Adrenal gland (tissue), 12 donors: Measurements from ENCODE around the gene RPL23. TPM values are rescaled to one million over a fixed set of nuclear protein-coding genes. Genes with fewer than 3 reads are reported as not detected.
A peak's percentile ranks its signal among the peaks of the same experiment; 100 is the strongest.

Experiments used
- DNase-seq, 7 donors: peaks; one replicate each; pipeline ENCODE4 v3.0.0-alpha.2; 2019 to 2020
- H3K27ac ChIP-seq, 5 donors: fragments of 200-600 bp; sonication (generic) in 4 of 5; 1 replicate in 3 of 5; 2 replicates in 2 of 5; pipeline versions ENCODE4 v1.5.1 to v1.8.0; 2016 to 2020; ENCODE audit warnings: mild to moderate bottlenecking in 1 of 5
- H3K27me3 ChIP-seq: fragments of 200-600 bp; 2 replicates; pipeline ENCODE4 v1.8.0; 2021
- H3K36me3 ChIP-seq, 2 donors: fragments of 200-600 bp; replicated peaks in 1 of 2; 1 replicate in 1 of 2; 2 replicates in 1 of 2; pipeline versions ENCODE4 v1.5.1 to v1.8.0; 2018 to 2022
- H3K4me1 ChIP-seq, 2 donors: fragments of 200-600 bp; replicated peaks in 1 of 2; 1 replicate in 1 of 2; 2 replicates in 1 of 2; pipeline versions ENCODE4 v1.5.1 to v1.8.0; 2018 to 2021
- H3K4me3 ChIP-seq, 4 donors: fragments of 200-600 bp; sonication (generic) in 3 of 4; one replicate each; pipeline ENCODE4 v1.5.1; 2016 to 2018
- H3K9me3 ChIP-seq, 3 donors: fragments of 200-600 bp; sonication (generic) in 1 of 3; replicated peaks in 1 of 3; 1 replicate in 2 of 3; 2 replicates in 1 of 3; pipeline versions ENCODE4 v1.5.1 to v1.8.0; 2016 to 2021
- POLR2A ChIP-seq, 2 donors: fragments of 450-650 bp; IDR thresholded peaks; one replicate each; pipeline ENCODE4 v1.6.1; 2017; ENCODE audit warnings: antibody characterized with exemption in 2 of 2, mild to moderate bottlenecking in 2 of 2, moderate library complexity in 1 of 2
- whole genome bisulfite sequencing, 4 donors: extraction: QIAGEN DNeasy Blood & Tissue Kit in 2 of 4; methylation state at CpG; one replicate each; pipeline versions ENCODE4 v1.1.5 to v1.1.7; 2013 to 2017; 5-methylcytosine and 5-hydroxymethylcytosine counted together
- intact Hi-C, 2 donors: fragments of 100-400 bp; cut with DNase I; formaldehyde crosslinking; loops; one replicate each; pipeline versions ENCODE4 v1.14.1 to v1.15.0; 2022 to 2023
- polyA plus RNA-seq, 3 donors: library from polyadenylated mRNA; stranded (reverse); fragments of 200-250 nt in 2 of 3; fragments of 350-450 nt in 1 of 3; fragmentation: Illumina TruSeq in 1 of 3; extraction: RNeasy Lipid Tissue Mini Kit (QIAGEN cat#74804) in 1 of 3; gene quantifications; one replicate each; pipeline ENCODE4 v1.2.3, GENCODE V29; 2013 to 2014
- total RNA-seq, 9 donors: library from RNA; depleted of rRNA in 4 of 9; stranded (reverse); fragments of >200 nt in 4 of 9; fragments of 120-200 nt in 1 of 9; fragmentation: NEBNext Ultra II Directional in 1 of 9; extraction: Animal tissue kit (Norgen Biotek cat#: 25700) in 1 of 9; gene quantifications; one replicate each; pipeline versions ENCODE4 v1.1.0 to v1.2.4, GENCODE V29; 2013 to 2023
- TF ChIP-seq, protein P1 (sequence below), 6 experiments: fragments of 450-650 bp in 4 of 6; fragments of 200-600 bp in 2 of 6; sonication (generic) in 1 of 6; IDR thresholded peaks; 1 replicate in 5 of 6; 2 replicates in 1 of 6; pipeline versions ENCODE4 v1.5.1 to v1.8.0; 2016 to 2021; ENCODE audit warnings: antibody characterized with exemption in 6 of 6, mild to moderate bottlenecking in 2 of 6, moderate library complexity in 1 of 6
- donor health status: healthy with polysubstance abuse.
- donor health status: Bipolar disorder and iron deficiency.
- donor health status: DM: yes; HTN: yes; CAD: no.
- donor health status: DM: no; HTN: no; CAD: no.
- donor health status: DM: no; HTN: no; CAD: no.
- donor health status: DM: yes; HTN: yes; CAD: no.

RPL23 gene
- total and polyA plus RNA-seq, 12 donors, result 927 to 3,246 (median 1,454) TPM

DNA sequence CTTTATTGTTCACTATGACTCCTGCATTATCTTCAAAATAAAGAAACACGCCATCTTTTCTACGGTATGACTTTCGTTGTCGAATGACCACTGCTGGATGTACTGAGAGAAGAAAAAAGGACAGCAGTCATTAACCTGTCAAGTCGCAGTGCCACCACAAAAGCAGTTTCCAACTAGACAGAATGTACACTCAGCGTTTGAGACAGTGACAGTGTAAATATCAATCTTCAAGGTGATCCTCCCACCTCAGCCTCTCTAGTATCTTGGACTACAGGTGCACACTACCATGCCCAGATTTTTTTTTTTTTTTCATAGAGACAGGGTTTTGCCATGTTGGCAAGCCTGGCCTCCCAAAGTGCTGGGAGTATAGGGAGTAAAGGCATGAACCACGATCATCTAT, 3.1 kb downstream of the RPL23 start:
- no peak for TF ChIP-seq POLR2A (IDR thresholded peaks at IDR 0.05)
- TF ChIP-seq, protein P1, sequence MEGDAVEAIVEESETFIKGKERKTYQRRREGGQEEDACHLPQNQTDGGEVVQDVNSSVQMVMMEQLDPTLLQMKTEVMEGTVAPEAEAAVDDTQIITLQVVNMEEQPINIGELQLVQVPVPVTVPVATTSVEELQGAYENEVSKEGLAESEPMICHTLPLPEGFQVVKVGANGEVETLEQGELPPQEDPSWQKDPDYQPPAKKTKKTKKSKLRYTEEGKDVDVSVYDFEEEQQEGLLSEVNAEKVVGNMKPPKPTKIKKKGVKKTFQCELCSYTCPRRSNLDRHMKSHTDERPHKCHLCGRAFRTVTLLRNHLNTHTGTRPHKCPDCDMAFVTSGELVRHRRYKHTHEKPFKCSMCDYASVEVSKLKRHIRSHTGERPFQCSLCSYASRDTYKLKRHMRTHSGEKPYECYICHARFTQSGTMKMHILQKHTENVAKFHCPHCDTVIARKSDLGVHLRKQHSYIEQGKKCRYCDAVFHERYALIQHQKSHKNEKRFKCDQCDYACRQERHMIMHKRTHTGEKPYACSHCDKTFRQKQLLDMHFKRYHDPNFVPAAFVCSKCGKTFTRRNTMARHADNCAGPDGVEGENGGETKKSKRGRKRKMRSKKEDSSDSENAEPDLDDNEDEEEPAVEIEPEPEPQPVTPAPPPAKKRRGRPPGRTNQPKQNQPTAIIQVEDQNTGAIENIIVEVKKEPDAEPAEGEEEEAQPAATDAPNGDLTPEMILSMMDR (IDR thresholded peaks at IDR 0.05), result no peak
- H3K9me3 ChIP-seq, result no peaks in the 10 kb centered on the region
- no peak overlapping the region for H3K27ac ChIP-seq
- WGBS, 4 donors, result 61 to 70% (median 63%) methylated on average over 7 of the region's 7 CpGs
- peaks cover 24 to 32% of the 10 kb centered on the region in 2 donors for H3K4me1 ChIP-seq
- H3K4me3 ChIP-seq, result no peak overlapping the region
- intact Hi-C loops, result no loop called here
- peaks cover 0 to 50% of the 10 kb centered on the region in 2 donors for H3K36me3 ChIP-seq
- DNase-seq, result no peak
- no peaks in the 10 kb centered on the region for H3K27me3 ChIP-seq

DNA sequence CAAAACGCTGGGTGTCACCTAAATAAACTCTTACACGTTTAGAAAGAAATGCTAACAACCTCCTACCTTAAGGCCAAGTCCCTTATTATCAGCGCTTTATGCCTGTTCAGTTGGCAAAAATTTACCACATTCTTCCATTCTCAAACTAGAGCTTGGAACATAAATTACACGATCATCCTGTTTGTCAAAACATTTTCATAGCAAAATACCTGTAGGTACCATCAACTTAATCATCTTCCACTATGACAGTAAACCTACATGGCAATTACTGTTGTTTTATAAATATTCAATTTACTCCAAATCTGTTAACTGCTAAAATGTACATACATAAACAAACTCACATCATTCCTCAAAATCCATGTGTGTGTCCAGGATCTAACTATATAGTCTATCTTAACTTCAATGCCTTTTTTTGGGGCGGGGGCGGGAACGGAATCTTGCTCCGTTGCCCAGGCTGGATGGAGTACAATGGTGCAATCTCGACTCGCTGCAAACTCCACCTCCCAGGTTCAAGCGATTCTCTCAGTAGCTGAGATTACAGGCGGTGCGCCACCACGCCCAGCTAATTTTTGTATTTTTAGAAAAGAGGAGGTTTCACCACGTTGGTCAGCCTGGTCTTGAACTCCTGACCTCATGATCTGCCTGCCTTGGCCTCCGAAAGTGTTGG, 4.4 kb downstream of the RPL23 start:
- intact Hi-C loops, result no loop called here
- peaks cover 0 to 50% of the 10 kb centered on the region in 2 donors for H3K36me3 ChIP-seq

DNA sequence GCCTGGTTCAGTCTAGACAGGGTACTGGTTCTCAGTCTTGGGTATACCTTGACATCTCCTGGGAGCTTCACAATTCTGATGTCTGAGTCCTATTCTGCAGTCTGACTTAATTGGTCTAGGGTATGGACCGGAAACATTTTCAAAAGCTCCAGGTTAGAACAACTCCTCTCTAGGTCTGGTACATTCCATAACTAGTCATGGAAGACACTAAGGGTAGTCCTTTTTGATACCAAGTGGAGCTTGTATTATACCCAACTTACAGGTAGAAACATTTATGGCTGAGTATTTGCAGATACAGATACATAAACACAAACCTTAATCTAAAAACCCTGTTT, 5.0 kb downstream of the RPL23 start:
- Histone ChIP-seq H3K36me3 (peaks cover 0 to 50% of the 10 kb centered on the region in 2 donors), H3K4me3 (no peak overlapping the region), H3K4me1 (peaks cover 24 to 25% of the 10 kb centered on the region in 2 donors), H3K27ac (no peak overlapping the region), H3K27me3 (no peaks in the 10 kb centered on the region), H3K9me3 (no peaks in the 10 kb centered on the region)
- 89 to 100% (median 99%) methylated on average over 1 of the region's 1 CpG for WGBS, 4 donors
- DNase-seq, result no peak
- intact Hi-C loops, result no loop called here
- no peak for TF ChIP-seq POLR2A (IDR thresholded peaks at IDR 0.05)
- TF ChIP-seq, protein P1 (IDR thresholded peaks at IDR 0.05), result no peak

More for the DNA sequence above, 4.4 kb downstream of the RPL23 start:
- TF ChIP-seq, protein P1 (IDR thresholded peaks at IDR 0.05), result no peak
- no peak for TF ChIP-seq POLR2A (IDR thresholded peaks at IDR 0.05)
- Histone ChIP-seq H3K27ac (no peak overlapping the region), H3K27me3 (no peaks in the 10 kb centered on the region), H3K9me3 (no peaks in the 10 kb centered on the region), H3K4me1 (peaks cover 24 to 27% of the 10 kb centered on the region in 2 donors), H3K4me3 (no peak overlapping the region)
- WGBS, 4 donors, result 82 to 87% (median 83%) methylated on average over 16 of the region's 16 CpGs
- DNase-seq, result no peak

DNA sequence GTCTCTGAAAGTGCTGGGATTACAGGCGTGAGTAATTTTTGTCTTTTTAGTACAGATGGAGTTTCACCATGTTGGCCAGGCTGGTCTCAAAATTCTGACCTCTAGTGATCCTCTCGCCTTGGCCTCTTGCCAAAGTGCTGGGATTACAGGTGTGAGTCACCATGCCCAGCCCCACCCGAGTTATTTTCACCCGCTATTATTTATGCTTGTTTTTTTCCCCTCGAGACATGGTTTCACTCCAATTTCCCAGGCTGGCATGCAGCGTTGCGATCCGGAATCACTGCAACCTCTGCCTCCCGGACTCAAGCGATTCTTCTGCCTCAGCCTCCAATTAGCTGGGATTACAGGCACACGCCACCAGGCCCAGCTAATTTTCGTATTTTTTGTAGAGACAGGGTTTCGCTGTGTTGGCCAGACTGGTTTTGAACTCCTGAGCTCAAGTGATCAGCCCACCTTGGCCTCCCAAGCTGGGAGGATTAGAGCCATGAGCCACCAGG, 9.2 kb downstream of the RPL23 start:
- no peaks in the 10 kb centered on the region for H3K27me3 ChIP-seq
- H3K27ac ChIP-seq, result peak overlapping the region in 2 of 5 donors; percentile 35 to 51
- H3K4me3 ChIP-seq, result no peak overlapping the region
- WGBS, 4 donors, result 42 to 87% (median 77%) methylated on average over 12 to 13 of the region's 13 CpGs
- no peaks in the 10 kb centered on the region for H3K9me3 ChIP-seq
- intact Hi-C loops, result no loop called here
- peak in 3 of 7 donors; percentile 83 to 94 (median 84) for DNase-seq
- peaks cover 0 to 21% of the 10 kb centered on the region in 2 donors for H3K36me3 ChIP-seq
- no peaks in the 10 kb centered on the region for H3K4me1 ChIP-seq
- TF ChIP-seq, protein P1 (IDR thresholded peaks at IDR 0.05), result no peak
- TF ChIP-seq POLR2A (IDR thresholded peaks at IDR 0.05), result no peak
